Ishikawa (cell line): ENCODE results near the gene EIF2S2.

Experiments
- CEBPB ChIP-seq: IDR thresholded peaks from 2 replicates; pipeline ENCODE4 v1.6.1; 2012
- CREB1 ChIP-seq: IDR thresholded peaks from 2 replicates; pipeline ENCODE4 v1.6.1; 2012; ENCODE audit warnings: low read depth
- EGR1 ChIP-seq: IDR thresholded peaks from 2 replicates; pipeline ENCODE4 v1.6.1; 2012
- EP300 ChIP-seq: IDR thresholded peaks from 2 replicates; pipeline ENCODE4 v1.6.1; 2012; ENCODE audit warnings: borderline replicate concordance
- FOXM1 ChIP-seq: IDR thresholded peaks from 2 replicates; pipeline ENCODE4 v1.6.1; 2012; ENCODE audit warnings: low read depth, borderline replicate concordance
- MAX ChIP-seq: IDR thresholded peaks from 2 replicates; pipeline ENCODE4 v1.6.1; 2012
- NFIC ChIP-seq: IDR thresholded peaks from 2 replicates; pipeline ENCODE4 v1.6.1; 2012
- RAD21 ChIP-seq: IDR thresholded peaks from 2 replicates; pipeline ENCODE4 v1.6.1; 2012; ENCODE audit warnings: low read depth
- REST ChIP-seq: IDR thresholded peaks from 2 replicates; pipeline ENCODE4 v1.6.1; 2012; ENCODE audit warnings: low read depth, mild to moderate bottlenecking
- TAF1 ChIP-seq: IDR thresholded peaks from 2 replicates; pipeline ENCODE4 v1.6.1; 2012; ENCODE audit warnings: low read depth, mild to moderate bottlenecking
- TCF12 ChIP-seq: IDR thresholded peaks from 2 replicates; pipeline ENCODE4 v1.6.1; 2012; ENCODE audit warnings: low read depth
- TEAD4 ChIP-seq: IDR thresholded peaks from 2 replicates; pipeline ENCODE4 v1.6.1; 2012
- USF1 ChIP-seq: IDR thresholded peaks from 2 replicates; pipeline ENCODE4 v1.6.1; 2012
- YY1 ChIP-seq: IDR thresholded peaks from 2 replicates; pipeline ENCODE4 v1.6.1; 2012; ENCODE audit warnings: low read depth
- ZBTB7A ChIP-seq: IDR thresholded peaks from 2 replicates; pipeline ENCODE4 v1.6.1; 2012; ENCODE audit warnings: low read depth

The EIF2S2 gene

GRCh38 chr20:34142121-34142520, 30.1 kb upstream of the EIF2S2 start:
- TF ChIP-seq YY1 (no peak), MAX (no peak), CREB1 (no peak), TEAD4 (no peak), EGR1 (no peak), TCF12 (no peak), REST (no peak), USF1 (no peak), EP300 (no peak), CEBPB (no peak), FOXM1 (no peak), ZBTB7A (no peak)

GRCh38 chr20:34141293-34141692, 29.2 kb upstream of the EIF2S2 start:
- no peak for TF ChIP-seq RAD21
- no peak for TF ChIP-seq EGR1
- TF ChIP-seq CEBPB = peak; percentile 37; the same call in 1 of the 2 replicates

GRCh38 chr20:34131491-34131890, 19.4 kb upstream of the EIF2S2 start:
- TF ChIP-seq ZBTB7A = no peak
- no peak for TF ChIP-seq CEBPB
- no peak for TF ChIP-seq TEAD4
- no peak for TF ChIP-seq USF1
- TF ChIP-seq FOXM1 = no peak
- no peak for TF ChIP-seq REST
- no peak for TF ChIP-seq EGR1
- no peak for TF ChIP-seq TAF1
- no peak for TF ChIP-seq MAX
- no peak for TF ChIP-seq NFIC
- no peak for TF ChIP-seq RAD21
- TF ChIP-seq EP300 = no peak

GRCh38 chr20:34129518-34130162, 17.6 kb upstream of the EIF2S2 start:
- no peak for TF ChIP-seq TCF12
- peak; percentile 96 for TF ChIP-seq RAD21

GRCh38 chr20:34127792-34128191, 15.7 kb upstream of the EIF2S2 start:
- no peak for TF ChIP-seq YY1

GRCh38 chr20:34124469-34125249, 12.6 kb upstream of the EIF2S2 start:
- TF ChIP-seq TAF1 (no peak), USF1 (no peak), RAD21 (no peak), CEBPB (no peak), TCF12 (no peak), EGR1 (no peak), MAX (no peak), YY1 (no peak), ZBTB7A (no peak), NFIC (no peak), FOXM1 (no peak), CREB1 (no peak), TEAD4 (no peak)
